GM12865 (cell line): ENCODE results near the gene EPHB2.
"Not testable (repeated sequence)": the region's sequence is repeated elsewhere in the genome, so short reads cannot be mapped to it uniquely, and the experiment has no call there.

Experiments used
- DNase-seq: peaks from one replicate; pipeline ENCODE4 v3.0.0; 2010; ENCODE audit warnings: low read depth
- H3K4me3 ChIP-seq: 2 replicates; pipeline ENCODE4 v1.5.1; 2011; ENCODE audit warnings: mild to moderate bottlenecking, low read depth, low read length, control low read depth
- TF ChIP-seq, protein P1 (sequence below): IDR thresholded peaks from 2 replicates; pipeline ENCODE4 v1.5.1; 2011; ENCODE audit warnings: low read length, control low read depth, low read depth, inconsistent platforms; ENCODE audit not compliant: insufficient read depth; ENCODE audit errors: missing control alignments

Gene EPHB2

DNA sequence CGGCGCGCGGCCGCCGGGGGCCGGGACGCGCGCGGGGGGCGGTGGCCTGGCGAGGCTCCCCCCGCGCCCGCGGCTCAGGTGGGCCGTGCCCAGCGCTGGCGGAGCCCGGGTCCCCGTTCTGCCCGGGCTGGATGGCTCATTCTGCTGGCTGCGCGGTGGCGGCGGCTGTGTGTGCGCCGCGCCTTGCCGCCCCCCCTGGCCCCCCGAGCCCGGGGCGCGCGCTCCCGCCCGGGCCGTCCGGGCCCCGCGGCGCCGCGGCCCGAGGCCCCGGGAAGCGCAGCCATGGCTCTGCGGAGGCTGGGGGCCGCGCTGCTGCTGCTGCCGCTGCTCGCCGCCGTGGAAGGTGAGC, at the start of gene EPHB2:
Gene EPHB2, plus strand, starts transcription at position 139 of the 349 bp plus-strand sequence. Its CDS starts 144 bp downstream, at position 283.
- H3K4me3 ChIP-seq: peak within 1 kb of the TSS; percentile 32
- TF ChIP-seq, protein P1, sequence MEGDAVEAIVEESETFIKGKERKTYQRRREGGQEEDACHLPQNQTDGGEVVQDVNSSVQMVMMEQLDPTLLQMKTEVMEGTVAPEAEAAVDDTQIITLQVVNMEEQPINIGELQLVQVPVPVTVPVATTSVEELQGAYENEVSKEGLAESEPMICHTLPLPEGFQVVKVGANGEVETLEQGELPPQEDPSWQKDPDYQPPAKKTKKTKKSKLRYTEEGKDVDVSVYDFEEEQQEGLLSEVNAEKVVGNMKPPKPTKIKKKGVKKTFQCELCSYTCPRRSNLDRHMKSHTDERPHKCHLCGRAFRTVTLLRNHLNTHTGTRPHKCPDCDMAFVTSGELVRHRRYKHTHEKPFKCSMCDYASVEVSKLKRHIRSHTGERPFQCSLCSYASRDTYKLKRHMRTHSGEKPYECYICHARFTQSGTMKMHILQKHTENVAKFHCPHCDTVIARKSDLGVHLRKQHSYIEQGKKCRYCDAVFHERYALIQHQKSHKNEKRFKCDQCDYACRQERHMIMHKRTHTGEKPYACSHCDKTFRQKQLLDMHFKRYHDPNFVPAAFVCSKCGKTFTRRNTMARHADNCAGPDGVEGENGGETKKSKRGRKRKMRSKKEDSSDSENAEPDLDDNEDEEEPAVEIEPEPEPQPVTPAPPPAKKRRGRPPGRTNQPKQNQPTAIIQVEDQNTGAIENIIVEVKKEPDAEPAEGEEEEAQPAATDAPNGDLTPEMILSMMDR: no peak
- peak; percentile 43 for DNase-seq

DNA sequence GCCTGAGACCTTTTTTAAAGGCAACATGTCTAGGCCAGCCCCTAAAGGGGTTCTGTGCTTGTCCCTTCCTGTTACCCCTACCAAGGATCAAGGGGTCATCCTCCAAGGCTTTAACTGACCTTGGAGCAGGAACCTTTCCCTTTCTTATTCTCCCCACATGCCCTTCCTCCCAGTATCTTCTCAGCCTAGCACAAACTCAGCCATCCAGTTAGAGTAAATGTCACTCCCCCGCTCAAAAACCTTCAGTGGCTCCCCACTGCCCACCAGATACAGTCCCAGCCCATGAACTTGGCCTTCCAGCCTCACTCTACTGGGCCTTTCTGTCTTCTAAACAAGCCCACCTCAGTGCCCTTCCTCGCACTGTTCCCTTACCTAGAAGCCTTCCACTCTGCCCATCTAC, 48.8 kb upstream of the EPHB2 start:
- TF ChIP-seq, protein P1: no peak
- no peak for DNase-seq
- no peak overlapping the region for H3K4me3 ChIP-seq

DNA sequence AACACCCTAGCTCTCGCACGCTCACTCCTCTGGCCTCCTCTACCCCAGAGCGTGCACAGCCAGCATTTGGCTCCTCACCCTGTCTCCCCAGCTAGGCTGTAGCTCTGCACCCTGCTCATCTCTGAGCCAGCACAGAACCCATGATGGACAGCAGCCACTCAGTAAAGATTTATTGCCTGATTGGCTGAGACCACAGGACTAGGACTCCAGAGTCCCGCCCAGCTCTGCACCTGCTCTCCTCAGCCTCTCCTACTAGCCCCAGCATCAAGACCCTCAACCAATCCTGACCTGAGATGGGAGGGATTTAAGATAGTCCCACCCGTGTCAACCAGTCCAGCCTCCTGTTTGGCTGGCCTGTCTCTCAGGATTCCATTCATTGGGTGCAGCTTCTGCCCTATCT, 48.3 kb upstream of the EPHB2 start:
- no peak overlapping the region for H3K4me3 ChIP-seq
- TF ChIP-seq, protein P1: no peak
- peak; percentile 51 for DNase-seq

DNA sequence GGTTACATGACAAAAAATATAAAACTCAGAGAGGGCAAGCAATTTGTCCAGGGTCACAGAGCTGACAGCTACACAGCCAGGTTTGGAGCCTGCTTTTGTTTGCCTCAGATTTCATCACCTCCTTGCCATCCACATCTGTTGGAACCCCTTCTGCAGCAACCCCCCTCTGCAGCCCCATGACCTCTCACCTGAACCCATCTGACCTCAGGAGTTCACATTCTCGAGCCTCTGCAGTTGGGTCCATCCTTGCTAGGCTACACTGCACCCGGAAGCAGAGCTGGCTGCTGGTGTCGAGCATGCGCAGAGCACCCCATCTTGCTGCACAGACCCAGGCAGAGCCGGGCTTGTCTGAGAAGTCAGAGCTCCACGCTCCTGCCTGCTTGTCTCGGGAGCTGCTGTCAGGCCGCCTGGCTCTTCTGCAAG, 47.6 kb upstream of the EPHB2 start:
- DNase-seq: no peak

DNA sequence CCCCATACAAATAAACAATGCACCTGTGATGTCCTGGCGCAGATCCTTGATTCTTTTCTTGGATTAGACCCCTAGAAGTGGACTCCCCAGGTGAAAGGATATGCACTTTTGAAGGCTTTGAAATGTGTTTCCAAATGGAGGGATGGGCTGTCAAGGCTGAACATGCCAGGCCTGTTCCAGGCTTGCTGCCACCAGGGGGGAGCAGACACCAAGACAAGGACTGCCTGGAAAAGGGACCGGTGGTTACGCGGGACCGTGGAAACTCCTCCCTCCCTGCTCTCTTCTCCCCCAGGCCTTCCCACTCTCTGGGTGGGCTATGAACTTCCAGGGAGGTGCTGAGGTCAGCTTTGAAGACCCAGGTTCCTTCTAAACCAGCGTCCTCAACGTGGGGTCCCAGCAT, 44.9 kb upstream of the EPHB2 start:
- no peak overlapping the region for H3K4me3 ChIP-seq
- no peak for DNase-seq
- TF ChIP-seq, protein P1: peak; percentile 14

More for the DNA sequence above, 47.6 kb upstream of the EPHB2 start:
- TF ChIP-seq, protein P1: no peak
- H3K4me3 ChIP-seq: no peak overlapping the region

DNA sequence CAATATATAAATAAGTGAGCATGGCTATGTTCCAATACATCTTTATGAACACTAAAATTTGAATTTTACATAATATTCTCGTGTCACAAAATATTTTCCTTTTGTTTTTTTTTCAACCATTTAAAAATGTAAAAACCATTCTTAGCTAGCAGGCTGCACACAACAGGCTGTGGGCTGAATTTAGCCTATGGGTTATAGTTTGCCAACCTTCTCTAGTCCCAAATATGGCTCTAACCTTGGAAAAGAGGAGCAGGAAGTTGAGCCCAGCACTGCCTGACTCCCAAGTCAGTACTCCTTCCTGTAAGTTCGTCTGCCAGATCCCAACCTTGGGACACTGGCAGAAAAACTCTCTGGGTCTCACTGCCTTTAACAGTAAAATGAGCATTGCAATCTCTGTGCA, 44.2 kb upstream of the EPHB2 start:
- TF ChIP-seq, protein P1: no peak

DNA sequence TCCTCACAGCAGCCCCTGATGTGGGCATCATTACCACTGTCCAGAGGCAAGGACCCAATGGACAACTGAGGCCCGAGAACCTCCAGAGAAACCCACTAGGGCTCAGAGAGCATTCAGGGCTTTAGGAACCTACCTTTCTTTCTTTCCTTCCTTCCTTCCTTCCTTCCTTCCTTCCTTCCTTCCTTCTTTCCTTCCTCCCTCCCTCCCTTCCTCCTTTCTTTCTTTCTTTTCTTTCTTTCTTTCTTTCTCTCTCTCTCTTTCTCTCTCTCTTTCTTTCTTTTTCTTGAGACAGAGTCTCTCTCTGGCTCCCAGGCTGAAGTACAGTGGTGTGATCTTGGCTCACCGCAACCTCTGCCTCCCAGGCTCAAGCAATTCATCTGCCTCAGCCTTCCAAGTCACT, 41.8 kb upstream of the EPHB2 start:
- not testable (repeated sequence) for DNase-seq, H3K4me3 ChIP-seq

More for the DNA sequence above, 44.2 kb upstream of the EPHB2 start:
- no peak for DNase-seq
- H3K4me3 ChIP-seq: no peak overlapping the region
